ENCODE measurements around the gene TTLL11. TPM values are rescaled to one million over a fixed set of nuclear protein-coding genes. Genes with fewer than 3 reads are reported as not detected.

Gene TTLL11
- total RNA-seq, 4 donors from 2014 or later = 3.2 to 11.8 (median 9.0) TPM

DNA sequence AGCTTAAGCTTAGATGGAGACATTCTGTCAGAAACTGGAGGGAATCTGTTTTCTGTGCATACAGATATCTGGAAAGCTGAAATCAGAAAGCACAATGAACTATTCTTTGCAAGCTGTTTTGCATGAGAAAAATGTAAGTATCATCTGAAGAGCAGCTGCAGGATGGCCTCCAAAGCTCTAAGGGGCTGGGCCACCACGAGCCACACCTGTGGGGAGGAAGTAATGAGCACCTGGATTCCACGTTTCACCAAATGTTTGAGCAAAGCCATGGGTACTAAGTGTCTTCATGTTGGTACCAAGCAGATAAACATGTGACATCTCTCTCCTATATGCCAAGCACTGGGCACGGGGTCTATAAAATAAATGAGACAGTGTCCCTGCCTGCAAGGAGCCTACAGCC is 199.3 kb downstream of the TTLL11 start:
- WGBS, 2 donors = 66 to 96% methylated on average over 3 of the region's 3 CpGs
- DNase-seq = no peak
- Histone ChIP-seq H3K36me3 (no peaks in the 10 kb centered on the region), H3K4me3 (no peak overlapping the region), H3K9me3 (no peaks in the 10 kb centered on the region), H3K27me3 (no peaks in the 10 kb centered on the region), H3K27ac (no peak overlapping the region), H3K4me1 (no peaks in the 10 kb centered on the region)
- TF ChIP-seq CTCF (IDR thresholded peaks at IDR 0.05) (no peak), POLR2A (IDR thresholded peaks at IDR 0.05) (no peak)
- intact Hi-C loops (cut with DNase I) = no loop called here

DNA sequence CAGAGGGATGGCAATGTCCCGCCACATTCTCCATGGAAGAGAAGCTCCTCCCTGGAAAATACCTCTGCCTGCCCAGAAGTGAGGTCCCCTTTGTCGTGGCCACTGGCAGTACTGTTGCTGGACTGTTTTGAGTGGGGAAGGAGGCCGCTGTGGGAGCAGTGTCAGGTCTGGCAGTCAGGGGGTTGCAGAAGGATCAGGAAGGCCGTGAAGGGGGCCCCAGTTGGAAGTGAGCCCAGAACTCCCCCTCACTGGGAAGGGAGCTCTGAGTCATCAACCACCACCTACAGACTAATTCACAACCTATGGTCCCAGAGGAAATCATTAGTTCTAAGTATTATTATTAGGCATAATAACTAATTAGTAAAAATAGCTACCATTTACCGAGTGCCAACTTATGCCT is 200.4 kb downstream of the TTLL11 start:
- Histone ChIP-seq H3K4me1 (peaks cover 0 to 3% (median 0%) of the 10 kb centered on the region in 3 donors), H3K27me3 (no peaks in the 10 kb centered on the region), H3K27ac (no peak overlapping the region), H3K9me3 (no peaks in the 10 kb centered on the region), H3K4me3 (no peak overlapping the region), H3K36me3 (no peaks in the 10 kb centered on the region)
- DNase-seq = no peak
- intact Hi-C loops (cut with DNase I) = no loop called here
- 56 to 83% methylated on average over 3 to 5 of the region's 5 CpGs for WGBS, 2 donors
- TF ChIP-seq POLR2A (IDR thresholded peaks at IDR 0.05) = no peak
- no peak for TF ChIP-seq CTCF (IDR thresholded peaks at IDR 0.05)

GRCh38 chr9:121890746-121891145 is 202.4 kb downstream of the TTLL11 start:
- Histone ChIP-seq H3K36me3 (no peaks in the 10 kb centered on the region), H3K27me3 (no peaks in the 10 kb centered on the region), H3K27ac (no peak overlapping the region), H3K4me3 (no peak overlapping the region), H3K4me1 (peaks cover 0 to 4% (median 0%) of the 10 kb centered on the region in 3 donors), H3K9me3 (no peaks in the 10 kb centered on the region)
- WGBS, 2 donors = 85 to 100% methylated on average over 2 of the region's 2 CpGs
- no peak for DNase-seq
- TF ChIP-seq POLR2A (IDR thresholded peaks at IDR 0.05) = no peak
- TF ChIP-seq CTCF (IDR thresholded peaks at IDR 0.05) = no peak
- intact Hi-C loops (cut with DNase I) = no loop called here

DNA sequence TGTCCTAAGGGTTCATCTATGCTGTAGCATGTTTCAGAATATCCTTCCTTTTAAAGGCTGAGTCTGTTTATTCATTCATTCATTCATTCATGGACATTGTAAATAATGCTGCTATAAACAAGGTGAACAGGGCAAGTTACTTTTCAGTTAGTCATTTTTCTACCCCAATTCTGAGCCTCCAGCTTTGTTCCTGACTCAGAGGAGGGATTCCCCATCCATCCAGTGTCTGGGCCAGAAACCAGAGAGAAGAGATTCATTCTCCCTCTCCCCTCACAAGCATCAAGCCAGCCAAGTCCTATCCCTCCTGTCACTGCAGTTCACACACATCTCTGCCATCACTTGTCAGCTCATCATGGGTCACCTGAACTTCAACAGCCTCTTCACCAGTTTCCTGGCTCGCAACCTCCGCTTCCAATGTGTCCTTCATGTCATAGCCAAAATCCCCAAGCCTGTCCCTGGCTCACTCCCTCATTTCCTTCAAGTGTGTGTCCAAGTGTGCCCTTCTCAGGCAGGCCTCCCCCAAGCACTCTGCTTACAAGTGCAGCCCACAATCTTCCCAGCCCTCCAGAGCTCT is 203.0 kb downstream of the TTLL11 start:
- whole genome bisulfite sequencing, 2 donors = 97 to 100% methylated on average over 2 of the region's 2 CpGs
- Histone ChIP-seq H3K9me3 (no peaks in the 10 kb centered on the region), H3K27me3 (no peaks in the 10 kb centered on the region), H3K27ac (no peak overlapping the region), H3K4me3 (no peak overlapping the region), H3K4me1 (peaks cover 0 to 4% (median 0%) of the 10 kb centered on the region in 3 donors), H3K36me3 (no peaks in the 10 kb centered on the region)
- TF ChIP-seq CTCF (IDR thresholded peaks at IDR 0.05) (no peak), POLR2A (IDR thresholded peaks at IDR 0.05) (no peak)
- no peak for DNase-seq
- intact Hi-C loops (cut with DNase I) = no loop called here

DNA sequence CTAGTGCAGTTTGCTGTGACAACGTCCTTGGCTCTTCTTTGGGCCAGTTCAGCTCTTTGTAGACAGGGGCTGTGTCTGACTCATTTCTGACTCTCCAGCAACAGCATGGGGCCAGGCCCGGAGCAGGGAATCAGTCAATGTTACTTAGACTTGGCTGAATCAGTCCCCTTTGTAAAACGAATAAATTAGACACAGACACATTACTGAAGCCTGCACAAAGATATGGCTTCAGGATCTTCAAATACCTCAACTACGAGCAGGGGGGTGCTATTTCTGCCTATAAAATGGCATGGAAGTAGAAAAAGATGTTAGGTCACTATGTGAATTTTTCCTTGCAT is 204.7 kb downstream of the TTLL11 start:
- Histone ChIP-seq H3K4me1 (peaks cover 0 to 4% (median 0%) of the 10 kb centered on the region in 3 donors), H3K27ac (no peak overlapping the region), H3K27me3 (no peaks in the 10 kb centered on the region), H3K36me3 (no peaks in the 10 kb centered on the region), H3K9me3 (no peaks in the 10 kb centered on the region), H3K4me3 (no peak overlapping the region)
- intact Hi-C loops (cut with DNase I) = no loop called here
- DNase-seq = no peak
- WGBS, 2 donors = 48 to 69% methylated on average over 4 of the region's 4 CpGs
- no peak for TF ChIP-seq POLR2A (IDR thresholded peaks at IDR 0.05)
- TF ChIP-seq CTCF (IDR thresholded peaks at IDR 0.05) = no peak
